ENCODE data around the gene ARHGAP24. TPM values are rescaled to one million over a fixed set of nuclear protein-coding genes. Genes with fewer than 3 reads are reported as not detected.

ARHGAP24 gene
- total RNA-seq, 4 donors from 2014 or later, result 54.8 to 88.6 (median 62.6) TPM

DNA sequence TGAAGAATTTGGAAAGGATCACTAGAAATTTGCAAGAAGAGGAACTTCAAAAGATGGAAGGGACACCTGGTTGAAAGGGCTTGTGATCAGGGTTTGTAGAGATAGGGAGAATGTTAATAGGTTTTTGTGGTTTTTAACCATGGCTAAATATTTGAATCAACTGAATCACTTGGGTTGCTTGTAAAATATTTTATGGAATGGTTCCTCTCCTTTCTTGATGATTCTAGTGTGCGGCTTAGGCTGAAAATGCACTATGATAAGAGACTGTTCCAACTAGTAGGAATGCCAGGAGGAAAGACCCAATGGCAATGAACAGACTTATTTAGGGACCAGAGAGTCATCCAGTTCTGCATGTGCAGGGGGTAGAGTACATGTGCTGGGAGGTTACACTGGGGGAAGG lies 408.2 kb downstream of the ARHGAP24 start:
- TF ChIP-seq, protein P1, sequence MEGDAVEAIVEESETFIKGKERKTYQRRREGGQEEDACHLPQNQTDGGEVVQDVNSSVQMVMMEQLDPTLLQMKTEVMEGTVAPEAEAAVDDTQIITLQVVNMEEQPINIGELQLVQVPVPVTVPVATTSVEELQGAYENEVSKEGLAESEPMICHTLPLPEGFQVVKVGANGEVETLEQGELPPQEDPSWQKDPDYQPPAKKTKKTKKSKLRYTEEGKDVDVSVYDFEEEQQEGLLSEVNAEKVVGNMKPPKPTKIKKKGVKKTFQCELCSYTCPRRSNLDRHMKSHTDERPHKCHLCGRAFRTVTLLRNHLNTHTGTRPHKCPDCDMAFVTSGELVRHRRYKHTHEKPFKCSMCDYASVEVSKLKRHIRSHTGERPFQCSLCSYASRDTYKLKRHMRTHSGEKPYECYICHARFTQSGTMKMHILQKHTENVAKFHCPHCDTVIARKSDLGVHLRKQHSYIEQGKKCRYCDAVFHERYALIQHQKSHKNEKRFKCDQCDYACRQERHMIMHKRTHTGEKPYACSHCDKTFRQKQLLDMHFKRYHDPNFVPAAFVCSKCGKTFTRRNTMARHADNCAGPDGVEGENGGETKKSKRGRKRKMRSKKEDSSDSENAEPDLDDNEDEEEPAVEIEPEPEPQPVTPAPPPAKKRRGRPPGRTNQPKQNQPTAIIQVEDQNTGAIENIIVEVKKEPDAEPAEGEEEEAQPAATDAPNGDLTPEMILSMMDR (IDR thresholded peaks at IDR 0.05; ENCODE audit: low read depth), result no peak

DNA sequence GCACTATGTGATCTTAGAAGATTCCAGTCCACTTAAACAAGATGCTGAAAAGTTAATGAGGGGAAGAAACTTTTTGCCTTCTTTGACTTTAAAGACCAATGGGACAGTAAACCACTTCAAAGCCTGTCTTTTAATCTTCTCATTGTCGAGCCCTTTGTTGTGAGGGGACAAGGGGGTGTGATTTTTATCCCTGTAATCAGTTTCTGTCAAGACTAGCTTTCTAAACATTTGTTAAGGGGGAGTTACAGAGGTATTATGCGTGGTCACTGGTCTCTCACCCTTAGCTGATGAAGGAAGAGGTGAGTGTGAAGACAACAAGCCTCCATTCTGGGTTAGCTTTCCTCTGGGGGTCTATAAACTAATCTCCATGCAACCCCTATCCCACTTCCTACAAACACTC lies 409.3 kb downstream of the ARHGAP24 start:
- TF ChIP-seq, protein P1 (IDR thresholded peaks at IDR 0.05; ENCODE audit: low read depth), result no peak

DNA sequence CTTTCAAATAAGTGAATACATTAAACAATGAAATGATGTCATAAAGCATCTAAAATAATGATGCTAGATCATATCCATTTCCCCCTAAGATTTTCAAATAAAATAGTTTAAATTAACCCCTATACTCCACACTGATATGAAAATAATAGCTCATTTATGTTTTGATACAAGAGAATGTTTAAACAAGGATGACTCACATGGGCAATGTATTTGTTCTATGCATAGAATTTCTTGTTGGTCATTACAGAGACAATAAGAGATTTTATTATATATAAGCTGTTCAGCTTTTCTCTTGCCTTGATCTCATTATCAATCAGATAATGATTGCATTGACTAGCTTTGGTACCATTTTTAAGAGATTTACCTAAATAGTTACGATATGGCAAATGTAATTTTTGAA lies 411.7 kb downstream of the ARHGAP24 start:
- TF ChIP-seq, protein P1 (IDR thresholded peaks at IDR 0.05; ENCODE audit: low read depth), result no peak

DNA sequence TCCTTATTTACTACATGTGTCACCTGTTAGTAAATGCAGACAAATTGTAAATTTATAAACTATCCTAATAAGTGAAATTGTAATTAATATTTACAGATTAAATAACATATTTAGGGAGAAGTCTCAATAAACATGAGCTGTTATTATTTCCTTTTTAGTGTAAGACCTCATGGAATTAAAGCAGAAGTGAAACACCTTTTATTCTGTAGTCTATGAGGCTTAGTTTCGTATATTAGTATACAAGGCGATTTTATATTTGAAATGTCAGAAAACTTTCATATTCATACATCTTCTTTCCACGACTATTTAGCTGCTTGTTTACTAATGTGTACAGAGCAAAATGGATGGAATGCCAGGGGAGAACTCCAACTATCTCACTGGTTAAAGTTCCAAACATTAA lies 414.4 kb downstream of the ARHGAP24 start:
- TF ChIP-seq, protein P1 (IDR thresholded peaks at IDR 0.05; ENCODE audit: low read depth), result no peak

DNA sequence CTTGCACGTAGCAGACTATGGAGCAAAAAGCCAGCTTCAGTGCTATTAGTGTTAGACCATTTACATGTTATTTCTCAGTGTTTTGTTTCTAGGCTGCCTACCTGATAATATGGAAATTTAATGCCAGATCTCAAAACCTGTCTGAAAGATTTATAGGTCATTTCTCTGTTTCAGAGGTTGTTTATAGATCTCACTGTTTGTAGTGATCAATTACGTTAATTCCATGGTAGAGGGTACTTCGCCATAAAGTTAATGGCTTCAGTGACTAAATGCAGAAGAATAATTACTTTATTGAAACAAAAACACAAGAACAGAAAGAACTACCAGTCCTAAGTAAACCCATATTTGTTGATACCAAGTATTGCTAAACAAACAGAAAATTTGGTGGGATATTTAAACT lies 420.8 kb downstream of the ARHGAP24 start:
- TF ChIP-seq, protein P1 (IDR thresholded peaks at IDR 0.05; ENCODE audit: low read depth), result no peak

DNA sequence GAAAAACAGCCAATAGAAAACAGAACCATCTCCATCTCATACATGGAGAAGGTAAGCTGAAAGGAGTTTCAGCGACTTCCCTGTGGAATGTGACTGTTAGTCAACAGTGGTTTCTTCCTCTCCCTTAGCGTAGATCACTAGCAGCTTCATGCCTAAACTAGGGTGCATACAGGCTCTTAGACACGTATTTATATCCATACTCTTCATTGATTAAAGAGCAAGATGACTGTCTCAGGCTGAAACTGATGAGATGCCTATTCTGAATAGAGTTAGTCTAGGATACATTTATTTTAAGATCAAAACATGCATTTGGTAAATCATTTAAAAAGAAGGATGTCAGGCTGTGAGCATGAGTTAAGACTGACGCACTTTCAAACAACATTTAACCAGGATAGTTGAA lies 423.3 kb downstream of the ARHGAP24 start:
- TF ChIP-seq, protein P1 (IDR thresholded peaks at IDR 0.05; ENCODE audit: low read depth), result no peak

DNA sequence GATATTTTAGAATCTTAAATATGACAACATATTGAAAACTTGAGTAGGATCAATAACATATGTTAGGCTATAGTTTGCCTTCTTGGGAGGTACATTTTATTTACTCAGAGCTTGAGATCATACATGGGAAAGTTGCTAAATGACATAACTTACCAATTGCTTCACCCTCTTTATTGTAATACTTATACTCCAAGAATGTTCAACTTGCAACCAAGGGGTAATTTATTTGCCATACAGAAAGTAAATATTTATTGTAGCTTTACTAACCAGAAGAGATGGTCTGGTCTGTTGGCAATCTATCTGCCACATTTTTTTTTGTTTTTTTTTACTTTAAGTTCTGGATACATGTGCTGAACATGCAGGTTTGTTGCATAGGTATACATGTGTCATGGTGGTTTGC lies 426.6 kb downstream of the ARHGAP24 start:
- TF ChIP-seq, protein P1 (IDR thresholded peaks at IDR 0.05; ENCODE audit: low read depth), result no peak

Data from subcutaneous adipose tissue (tissue), 4 donors.